AG04450 (cell line): ENCODE results near the gene GRB2. TPM values are rescaled to one million over a fixed set of nuclear protein-coding genes. Genes with fewer than 3 reads are reported as not detected.
A peak's percentile ranks its signal among the peaks of the same experiment; 100 is the strongest.

Experiments used
- CTCF ChIA-PET: fragments of 300-600, 350-600 bp; formaldehyde crosslinking; extraction: SDS; loops from one replicate; lab custom pipeline; 2022; ENCODE audit warnings: antibody characterized with exemption, inconsistent platforms; lab: Charles Lee
- POLR2A ChIA-PET: fragments of 350-600 bp; formaldehyde crosslinking; extraction: SDS; loops from one replicate; lab custom pipeline; 2021; ENCODE audit warnings: antibody characterized with exemption, inconsistent platforms; lab: Yijun Ruan, JAX
- DNase-seq: peaks from one replicate; pipeline ENCODE4 v3.0.0-alpha.2; 2011; ENCODE audit warnings: low read depth, low spot score
- H3K27ac ChIP-seq: one replicate; pipeline ENCODE4 v1.5.1; 2012; ENCODE audit warnings: low read depth, low read length, control low read depth
- H3K27me3 ChIP-seq: one replicate; pipeline ENCODE4 v1.6.0; 2012; ENCODE audit warnings: low read length; ENCODE audit not compliant: control insufficient read depth, insufficient read depth
- H3K4me3 ChIP-seq: 2 replicates; pipeline ENCODE4 v1.5.1; 2011; ENCODE audit warnings: mild to moderate bottlenecking, low read depth, low read length, control low read depth
- H3K9me3 ChIP-seq: 2 replicates; pipeline ENCODE4 v1.5.1; 2012; ENCODE audit warnings: low read length; ENCODE audit not compliant: control insufficient read depth, insufficient read depth
- polyA plus RNA-seq: library from polyadenylated mRNA; depleted of rRNA; stranded (reverse); fragments of >200 nt; gene quantifications from 2 replicates; pipeline ENCODE4 v1.2.3, GENCODE V29; 2011
- TF ChIP-seq, protein P1 (sequence below): IDR thresholded peaks from 2 replicates; pipeline ENCODE4 v1.5.1; 2011; ENCODE audit warnings: low read depth, low read length, control low read depth, inconsistent platforms

The GRB2 gene
- polyA plus RNA-seq, 1 experiment, result 63.8 TPM

DNA sequence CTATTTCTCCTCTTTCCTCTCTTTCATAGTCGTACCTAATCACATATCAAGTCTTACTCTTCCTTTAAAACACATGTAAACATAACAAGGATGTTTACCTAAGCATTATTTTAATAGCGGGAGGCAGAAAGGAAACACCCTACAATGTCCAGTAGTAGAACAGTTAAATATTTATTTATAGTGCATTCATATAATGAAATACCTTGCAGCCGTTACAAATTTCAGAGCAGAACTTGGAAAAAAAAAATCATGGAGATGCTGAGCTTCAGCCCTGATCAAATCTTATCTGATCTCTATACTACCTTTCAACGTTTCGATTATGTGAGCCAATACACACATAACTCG lies 39.6 kb downstream of the GRB2 start:
- ChIA-PET POLR2A (no interaction called here), CTCF (interaction anchor here (1.7 kb wide), 1 partner anchor 43 kb away, joined by 7 read pairs; no protein-coding TSS in a partner anchor)
- no peaks in the 10 kb centered on the region for H3K27me3 ChIP-seq
- DNase-seq, result no peak
- no peaks in the 10 kb centered on the region for H3K9me3 ChIP-seq
- H3K4me3 ChIP-seq, result no peak overlapping the region
- TF ChIP-seq, protein P1, sequence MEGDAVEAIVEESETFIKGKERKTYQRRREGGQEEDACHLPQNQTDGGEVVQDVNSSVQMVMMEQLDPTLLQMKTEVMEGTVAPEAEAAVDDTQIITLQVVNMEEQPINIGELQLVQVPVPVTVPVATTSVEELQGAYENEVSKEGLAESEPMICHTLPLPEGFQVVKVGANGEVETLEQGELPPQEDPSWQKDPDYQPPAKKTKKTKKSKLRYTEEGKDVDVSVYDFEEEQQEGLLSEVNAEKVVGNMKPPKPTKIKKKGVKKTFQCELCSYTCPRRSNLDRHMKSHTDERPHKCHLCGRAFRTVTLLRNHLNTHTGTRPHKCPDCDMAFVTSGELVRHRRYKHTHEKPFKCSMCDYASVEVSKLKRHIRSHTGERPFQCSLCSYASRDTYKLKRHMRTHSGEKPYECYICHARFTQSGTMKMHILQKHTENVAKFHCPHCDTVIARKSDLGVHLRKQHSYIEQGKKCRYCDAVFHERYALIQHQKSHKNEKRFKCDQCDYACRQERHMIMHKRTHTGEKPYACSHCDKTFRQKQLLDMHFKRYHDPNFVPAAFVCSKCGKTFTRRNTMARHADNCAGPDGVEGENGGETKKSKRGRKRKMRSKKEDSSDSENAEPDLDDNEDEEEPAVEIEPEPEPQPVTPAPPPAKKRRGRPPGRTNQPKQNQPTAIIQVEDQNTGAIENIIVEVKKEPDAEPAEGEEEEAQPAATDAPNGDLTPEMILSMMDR, result no peak
- H3K27ac ChIP-seq, result no peak overlapping the region

DNA sequence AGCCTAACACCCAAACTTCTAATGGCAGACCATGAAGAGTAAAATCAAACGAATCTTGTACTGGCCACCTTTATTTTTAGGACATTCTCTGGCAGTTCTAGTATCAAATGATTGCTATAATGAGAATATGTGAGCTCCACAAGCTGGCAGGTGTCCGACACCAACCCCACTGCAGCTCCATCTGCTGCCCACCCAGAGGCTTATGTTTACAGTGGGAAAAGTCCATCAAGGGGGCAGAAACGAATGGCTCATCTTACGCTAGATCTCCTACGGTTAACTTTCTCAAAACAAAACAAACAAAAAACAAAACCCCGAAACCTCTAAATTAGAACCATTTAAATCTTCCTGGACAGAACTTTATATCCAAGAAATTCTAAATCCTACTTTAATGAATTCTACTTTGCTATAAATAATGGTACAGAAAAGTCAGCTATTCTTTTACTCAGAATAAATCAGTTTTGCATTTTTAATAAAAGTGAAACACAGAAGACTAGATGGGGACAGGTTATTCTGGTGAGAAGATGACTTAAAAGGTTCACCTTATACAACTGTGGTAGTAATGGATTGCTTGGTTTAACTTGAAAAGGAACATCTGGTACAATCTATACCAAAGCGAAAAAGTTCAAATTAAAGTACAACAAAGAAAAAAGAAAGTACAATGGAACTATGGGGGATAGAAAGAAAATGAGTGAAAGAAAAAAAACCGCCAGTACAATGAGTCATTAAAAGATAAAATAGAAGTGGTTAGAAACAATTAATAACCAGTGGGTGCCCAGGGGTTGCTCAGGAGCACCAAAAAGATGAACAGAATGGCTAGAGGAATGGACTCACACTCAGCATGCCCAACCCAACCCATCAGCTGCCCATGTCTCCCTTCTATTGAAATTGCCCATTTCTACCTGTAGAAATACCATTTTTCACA lies 40.2 kb downstream of the GRB2 start:
- Histone ChIP-seq H3K9me3 (no peaks in the 10 kb centered on the region), H3K4me3 (no peak overlapping the region), H3K27me3 (no peaks in the 10 kb centered on the region), H3K27ac (no peak overlapping the region)
- ChIA-PET CTCF (interaction anchor here (1.7 kb wide), 1 partner anchor 42 kb away, joined by 7 read pairs; no protein-coding TSS in a partner anchor), POLR2A (no interaction called here)
- no peak for DNase-seq
- TF ChIP-seq, protein P1, result no peak

DNA sequence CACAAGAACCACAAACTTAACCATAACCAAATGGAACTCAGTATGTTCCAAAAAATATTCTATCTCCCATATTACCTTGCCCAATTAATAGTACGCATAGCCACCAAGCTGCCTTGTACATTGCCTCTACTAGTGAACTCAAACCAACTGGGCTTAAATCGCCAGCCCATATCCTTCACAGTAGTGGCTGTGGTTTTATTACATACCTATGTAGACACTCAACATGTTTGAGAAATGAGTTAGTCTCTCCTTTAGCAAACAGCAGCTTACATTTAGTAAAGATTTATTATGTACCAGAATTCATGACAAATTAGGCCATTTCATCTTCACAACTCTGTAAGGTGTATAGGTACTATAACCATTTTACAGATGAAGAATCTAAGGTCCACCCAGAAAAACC lies 41.4 kb downstream of the GRB2 start:
- Histone ChIP-seq H3K27me3 (no peaks in the 10 kb centered on the region), H3K9me3 (no peaks in the 10 kb centered on the region), H3K27ac (no peak overlapping the region), H3K4me3 (no peak overlapping the region)
- POLR2A ChIA-PET, result interaction anchor here (0.8 kb wide), 1 partner anchor 41 kb away, joined by 3 read pairs; no protein-coding TSS in a partner anchor
- CTCF ChIA-PET, result interaction anchor here (0.6 kb wide), 1 partner anchor 246 kb away, joined by 5 read pairs; no protein-coding TSS in a partner anchor
- peak; percentile 48 for DNase-seq
- TF ChIP-seq, protein P1, result no peak

DNA sequence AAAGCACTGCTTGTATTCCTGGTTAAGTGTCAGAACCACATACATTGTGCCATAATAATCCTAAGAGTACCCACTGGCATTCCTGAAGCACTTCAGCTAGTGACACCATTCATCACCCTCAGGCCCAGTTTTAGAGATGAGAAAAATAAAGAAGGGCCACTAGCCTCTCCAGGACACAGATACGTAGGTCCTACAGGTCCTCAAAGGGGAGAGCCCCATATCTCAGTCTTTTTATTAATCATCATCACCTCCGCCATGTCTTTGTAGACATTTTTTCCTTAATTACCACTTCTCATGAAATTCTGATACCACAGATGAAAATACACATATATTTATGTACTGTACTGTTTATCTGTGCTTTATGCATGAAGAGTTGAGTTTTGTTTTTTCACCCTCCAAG lies 43.5 kb downstream of the GRB2 start:
- CTCF ChIA-PET, result interaction anchor here (0.6 to 2.2 kb wide), 3 partner anchors 39 to 95 kb away, joined by 3 to 7 read pairs (median 4); partner anchors contain the start of gene MIF4GD
- no peak for DNase-seq
- POLR2A ChIA-PET, result no interaction called here
- Histone ChIP-seq H3K9me3 (no peaks in the 10 kb centered on the region), H3K27me3 (no peaks in the 10 kb centered on the region), H3K27ac (no peak overlapping the region), H3K4me3 (no peak overlapping the region)
- TF ChIP-seq, protein P1, result no peak

DNA sequence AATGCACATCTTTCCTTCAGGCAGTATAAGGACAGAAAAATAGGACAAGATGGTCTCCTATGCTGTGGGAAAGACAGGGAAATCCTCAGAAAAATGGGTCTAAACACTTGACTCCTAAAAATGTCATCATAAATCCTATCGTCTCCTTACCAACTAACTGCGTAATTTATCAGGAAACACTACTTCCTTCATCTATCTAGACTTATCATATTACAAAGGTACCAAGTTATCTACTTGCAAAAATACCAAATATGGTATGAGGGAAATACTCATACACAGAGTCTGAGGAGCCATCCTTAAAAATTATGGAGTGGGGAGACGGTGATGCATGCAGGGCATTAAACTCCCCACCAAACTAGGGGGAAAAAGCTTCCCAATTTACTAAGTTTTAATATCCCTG lies 44.1 kb downstream of the GRB2 start:
- POLR2A ChIA-PET, result no interaction called here
- TF ChIP-seq, protein P1, result no peak
- no peak for DNase-seq
- no peaks in the 10 kb centered on the region for H3K9me3 ChIP-seq
- CTCF ChIA-PET, result interaction anchor here (0.6 to 2.2 kb wide), 2 partner anchors 38 to 96 kb away, joined by 4 to 7 read pairs; no protein-coding TSS in a partner anchor
- no peak overlapping the region for H3K4me3 ChIP-seq
- no peaks in the 10 kb centered on the region for H3K27me3 ChIP-seq
- H3K27ac ChIP-seq, result no peak overlapping the region
